DMS153 treated with DMSO at 0.1 percent for 48 hours (cell line): Measurements from ENCODE around the gene CACNA2D4.

Experiments used
- DNase-seq: peaks from one replicate; lab custom pipeline; 2025; ENCODE audit not compliant: unreplicated experiment; lab: John Stamatoyannopoulos, UW

Gene CACNA2D4

GRCh38 chr12:1836241-1836803, 82.1 kb downstream of the CACNA2D4 start:
- DNase-seq: no peak

- no peak for DNase-seq
These were observed 83.0 kb downstream of the CACNA2D4 start for GRCh38 chr12:1835211-1836131.

GRCh38 chr12:1834186-1834925, 84.1 kb downstream of the CACNA2D4 start:
- DNase-seq: no peak

GRCh38 chr12:1833596-1834028, 84.8 kb downstream of the CACNA2D4 start:
- DNase-seq: no peak

GRCh38 chr12:1832801-1833595, 85.5 kb downstream of the CACNA2D4 start:
- no peak for DNase-seq

GRCh38 chr12:1830981-1831963, 87.2 kb downstream of the CACNA2D4 start:
- no peak for DNase-seq

GRCh38 chr12:1830401-1830845, 88.0 kb downstream of the CACNA2D4 start:
- no peak for DNase-seq

- no peak for DNase-seq
These were observed 89.0 kb downstream of the CACNA2D4 start for GRCh38 chr12:1829306-1829900.

- DNase-seq: no peak
These were observed 89.6 kb downstream of the CACNA2D4 start for GRCh38 chr12:1828856-1829255.

GRCh38 chr12:1827826-1828805, 90.3 kb downstream of the CACNA2D4 start:
- DNase-seq: no peak

- no peak for DNase-seq
These were observed 91.4 kb downstream of the CACNA2D4 start for GRCh38 chr12:1826867-1827705.

GRCh38 chr12:1826401-1826800, 92.1 kb downstream of the CACNA2D4 start:
- DNase-seq: no peak

- no peak for DNase-seq
These were observed 92.9 kb downstream of the CACNA2D4 start for GRCh38 chr12:1825382-1826102.

- no peak for DNase-seq
These were observed 95.2 kb downstream of the CACNA2D4 start for GRCh38 chr12:1823237-1823636.

- DNase-seq: no peak
These were observed 95.8 kb downstream of the CACNA2D4 start for GRCh38 chr12:1822699-1823098.

GRCh38 chr12:1821805-1822204, 96.6 kb downstream of the CACNA2D4 start:
- no peak for DNase-seq

GRCh38 chr12:1820896-1821291, 97.6 kb downstream of the CACNA2D4 start:
- DNase-seq: no peak
